ENCODE results near the gene CSTF1.
A peak's percentile ranks its signal among the peaks of the same experiment; 100 is the strongest.

The CSTF1 gene

DNA sequence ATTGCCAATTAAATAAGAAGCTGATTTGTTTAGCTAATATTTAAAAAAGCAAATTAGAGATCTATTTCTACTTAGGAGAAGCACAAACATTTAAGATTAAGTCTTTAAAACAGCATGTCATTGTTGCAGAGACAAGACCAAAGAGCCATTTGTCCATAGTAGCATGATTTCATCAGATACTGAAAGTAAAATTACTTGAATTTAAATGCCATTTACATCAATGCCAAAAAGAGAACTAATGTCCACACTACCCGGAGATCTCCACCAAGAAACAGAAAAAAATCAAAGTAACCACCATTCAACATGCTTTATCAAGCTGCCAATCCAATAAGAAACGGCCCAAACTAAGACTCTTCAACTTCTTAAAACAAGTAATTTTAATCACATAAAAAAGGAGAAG lies 16.1 kb upstream of the CSTF1 start:
- TF ChIP-seq ZNF8 (CRISPR knock-in tag; IDR thresholded peaks at IDR 0.05) = no peak
- no peak for TF ChIP-seq BACH2 (CRISPR knock-in tag; IDR thresholded peaks at IDR 0.05; ENCODE audit: borderline replicate concordance)
- TF ChIP-seq, protein P1, sequence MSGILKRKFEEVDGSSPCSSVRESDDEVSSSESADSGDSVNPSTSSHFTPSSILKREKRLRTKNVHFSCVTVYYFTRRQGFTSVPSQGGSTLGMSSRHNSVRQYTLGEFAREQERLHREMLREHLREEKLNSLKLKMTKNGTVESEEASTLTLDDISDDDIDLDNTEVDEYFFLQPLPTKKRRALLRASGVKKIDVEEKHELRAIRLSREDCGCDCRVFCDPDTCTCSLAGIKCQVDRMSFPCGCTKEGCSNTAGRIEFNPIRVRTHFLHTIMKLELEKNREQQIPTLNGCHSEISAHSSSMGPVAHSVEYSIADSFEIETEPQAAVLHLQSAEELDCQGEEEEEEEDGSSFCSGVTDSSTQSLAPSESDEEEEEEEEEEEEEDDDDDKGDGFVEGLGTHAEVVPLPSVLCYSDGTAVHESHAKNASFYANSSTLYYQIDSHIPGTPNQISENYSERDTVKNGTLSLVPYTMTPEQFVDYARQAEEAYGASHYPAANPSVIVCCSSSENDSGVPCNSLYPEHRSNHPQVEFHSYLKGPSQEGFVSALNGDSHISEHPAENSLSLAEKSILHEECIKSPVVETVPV (CRISPR knock-in tag; IDR thresholded peaks at IDR 0.05) = no peak
- no peak for TF ChIP-seq ESRRG (CRISPR knock-in tag; IDR thresholded peaks at IDR 0.05)
- no peak for TF ChIP-seq CSDC2 (CRISPR knock-in tag; IDR thresholded peaks at IDR 0.05)
- TF ChIP-seq ISL1 (CRISPR knock-in tag; IDR thresholded peaks at IDR 0.05) = no peak
- no peak for TF ChIP-seq ZC3H10 (CRISPR knock-in tag; IDR thresholded peaks at IDR 0.05)
- TF ChIP-seq, protein P2, sequence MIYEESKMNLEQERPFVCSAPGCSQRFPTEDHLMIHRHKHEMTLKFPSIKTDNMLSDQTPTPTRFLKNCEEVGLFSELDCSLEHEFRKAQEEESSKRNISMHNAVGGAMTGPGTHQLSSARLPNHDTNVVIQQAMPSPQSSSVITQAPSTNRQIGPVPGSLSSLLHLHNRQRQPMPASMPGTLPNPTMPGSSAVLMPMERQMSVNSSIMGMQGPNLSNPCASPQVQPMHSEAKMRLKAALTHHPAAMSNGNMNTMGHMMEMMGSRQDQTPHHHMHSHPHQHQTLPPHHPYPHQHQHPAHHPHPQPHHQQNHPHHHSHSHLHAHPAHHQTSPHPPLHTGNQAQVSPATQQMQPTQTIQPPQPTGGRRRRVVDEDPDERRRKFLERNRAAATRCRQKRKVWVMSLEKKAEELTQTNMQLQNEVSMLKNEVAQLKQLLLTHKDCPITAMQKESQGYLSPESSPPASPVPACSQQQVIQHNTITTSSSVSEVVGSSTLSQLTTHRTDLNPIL (CRISPR knock-in tag; IDR thresholded peaks at IDR 0.05; ENCODE audit: low read depth) = no peak
- no peak for TF ChIP-seq ZFP30 (CRISPR knock-in tag; IDR thresholded peaks at IDR 0.05)
- no peak for TF ChIP-seq TCF4 (CRISPR knock-in tag; IDR thresholded peaks at IDR 0.05; ENCODE audit: borderline replicate concordance)
- no peak for TF ChIP-seq RARB (CRISPR knock-in tag; IDR thresholded peaks at IDR 0.05)
- ATAC-seq = no peak

DNA sequence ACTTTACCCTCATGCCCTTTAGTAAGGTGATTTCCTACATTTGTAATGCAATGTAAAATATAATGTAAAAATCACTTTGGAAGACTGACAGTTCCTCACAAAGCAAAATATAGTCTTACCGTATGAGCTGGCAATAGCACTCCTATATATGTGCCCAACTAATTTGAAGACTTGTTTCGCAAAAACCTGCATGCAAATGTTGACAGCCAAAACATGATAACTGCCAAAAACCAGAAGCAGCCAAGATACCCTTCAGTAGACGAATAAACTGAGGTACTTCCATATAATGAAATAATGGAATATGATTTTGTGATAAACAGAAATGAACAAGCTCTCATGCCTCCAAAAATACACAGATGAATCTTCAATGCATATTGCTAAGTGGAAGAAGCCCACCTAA lies 14.1 kb upstream of the CSTF1 start:
- no peak for ATAC-seq

DNA sequence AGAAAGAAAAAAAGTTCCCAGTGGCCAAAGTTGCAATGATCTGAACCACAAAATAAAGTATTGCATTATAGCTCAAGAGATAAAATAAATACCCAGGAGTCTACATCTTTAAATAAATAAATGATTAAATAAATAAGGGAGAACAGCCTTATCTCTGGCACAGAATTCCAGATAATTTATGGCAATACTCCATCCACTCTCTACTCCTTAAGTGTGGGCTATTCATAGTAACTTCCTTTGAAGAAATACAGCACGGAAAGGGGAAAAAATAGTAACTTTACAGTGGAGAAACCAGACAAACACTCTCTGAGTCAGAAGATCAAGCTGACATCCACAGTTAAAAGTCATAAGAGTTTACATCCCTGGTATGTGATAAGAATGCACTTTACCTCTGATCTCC lies 12.1 kb upstream of the CSTF1 start:
- TF ChIP-seq ISL1 (CRISPR knock-in tag; IDR thresholded peaks at IDR 0.05) = peak; percentile 76
- TF ChIP-seq, protein P3, sequence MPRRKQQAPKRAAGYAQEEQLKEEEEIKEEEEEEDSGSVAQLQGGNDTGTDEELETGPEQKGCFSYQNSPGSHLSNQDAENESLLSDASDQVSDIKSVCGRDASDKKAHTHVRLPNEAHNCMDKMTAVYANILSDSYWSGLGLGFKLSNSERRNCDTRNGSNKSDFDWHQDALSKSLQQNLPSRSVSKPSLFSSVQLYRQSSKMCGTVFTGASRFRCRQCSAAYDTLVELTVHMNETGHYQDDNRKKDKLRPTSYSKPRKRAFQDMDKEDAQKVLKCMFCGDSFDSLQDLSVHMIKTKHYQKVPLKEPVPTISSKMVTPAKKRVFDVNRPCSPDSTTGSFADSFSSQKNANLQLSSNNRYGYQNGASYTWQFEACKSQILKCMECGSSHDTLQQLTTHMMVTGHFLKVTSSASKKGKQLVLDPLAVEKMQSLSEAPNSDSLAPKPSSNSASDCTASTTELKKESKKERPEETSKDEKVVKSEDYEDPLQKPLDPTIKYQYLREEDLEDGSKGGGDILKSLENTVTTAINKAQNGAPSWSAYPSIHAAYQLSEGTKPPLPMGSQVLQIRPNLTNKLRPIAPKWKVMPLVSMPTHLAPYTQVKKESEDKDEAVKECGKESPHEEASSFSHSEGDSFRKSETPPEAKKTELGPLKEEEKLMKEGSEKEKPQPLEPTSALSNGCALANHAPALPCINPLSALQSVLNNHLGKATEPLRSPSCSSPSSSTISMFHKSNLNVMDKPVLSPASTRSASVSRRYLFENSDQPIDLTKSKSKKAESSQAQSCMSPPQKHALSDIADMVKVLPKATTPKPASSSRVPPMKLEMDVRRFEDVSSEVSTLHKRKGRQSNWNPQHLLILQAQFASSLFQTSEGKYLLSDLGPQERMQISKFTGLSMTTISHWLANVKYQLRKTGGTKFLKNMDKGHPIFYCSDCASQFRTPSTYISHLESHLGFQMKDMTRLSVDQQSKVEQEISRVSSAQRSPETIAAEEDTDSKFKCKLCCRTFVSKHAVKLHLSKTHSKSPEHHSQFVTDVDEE (CRISPR knock-in tag; IDR thresholded peaks at IDR 0.05) = no peak

More for the DNA sequence above, 14.1 kb upstream of the CSTF1 start:
- TF ChIP-seq ZFP30 (CRISPR knock-in tag; IDR thresholded peaks at IDR 0.05) = no peak
- TF ChIP-seq, protein P3 (CRISPR knock-in tag; IDR thresholded peaks at IDR 0.05) = no peak
- TF ChIP-seq, protein P1 (CRISPR knock-in tag; IDR thresholded peaks at IDR 0.05) = no peak
- no peak for TF ChIP-seq PPARA (CRISPR knock-in tag; IDR thresholded peaks at IDR 0.05; ENCODE audit: borderline replicate concordance)
- no peak for TF ChIP-seq GLIS3 (CRISPR knock-in tag; IDR thresholded peaks at IDR 0.05)
- TF ChIP-seq OSR1 (CRISPR knock-in tag; IDR thresholded peaks at IDR 0.05) = no peak
- TF ChIP-seq ZNF70 (CRISPR knock-in tag; IDR thresholded peaks at IDR 0.05) = no peak
- TF ChIP-seq CSDC2 (CRISPR knock-in tag; IDR thresholded peaks at IDR 0.05) = no peak
- TF ChIP-seq ARNTL (CRISPR knock-in tag; IDR thresholded peaks at IDR 0.05; ENCODE audit: borderline replicate concordance, low read depth) = no peak
- TF ChIP-seq TOX (CRISPR knock-in tag; IDR thresholded peaks at IDR 0.05; ENCODE audit: borderline replicate concordance) = no peak
- no peak for TF ChIP-seq ZC3H10 (CRISPR knock-in tag; IDR thresholded peaks at IDR 0.05)
- TF ChIP-seq, protein P4, sequence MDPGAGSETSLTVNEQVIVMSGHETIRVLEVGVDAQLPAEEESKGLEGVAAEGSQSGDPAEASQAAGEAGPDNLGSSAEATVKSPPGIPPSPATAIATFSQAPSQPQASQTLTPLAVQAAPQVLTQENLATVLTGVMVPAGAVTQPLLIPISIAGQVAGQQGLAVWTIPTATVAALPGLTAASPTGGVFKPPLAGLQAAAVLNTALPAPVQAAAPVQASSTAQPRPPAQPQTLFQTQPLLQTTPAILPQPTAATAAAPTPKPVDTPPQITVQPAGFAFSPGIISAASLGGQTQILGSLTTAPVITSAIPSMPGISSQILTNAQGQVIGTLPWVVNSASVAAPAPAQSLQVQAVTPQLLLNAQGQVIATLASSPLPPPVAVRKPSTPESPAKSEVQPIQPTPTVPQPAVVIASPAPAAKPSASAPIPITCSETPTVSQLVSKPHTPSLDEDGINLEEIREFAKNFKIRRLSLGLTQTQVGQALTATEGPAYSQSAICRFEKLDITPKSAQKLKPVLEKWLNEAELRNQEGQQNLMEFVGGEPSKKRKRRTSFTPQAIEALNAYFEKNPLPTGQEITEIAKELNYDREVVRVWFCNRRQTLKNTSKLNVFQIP (CRISPR knock-in tag; IDR thresholded peaks at IDR 0.05; ENCODE audit: borderline replicate concordance, low read depth) = no peak
- no peak for TF ChIP-seq ZNF8 (CRISPR knock-in tag; IDR thresholded peaks at IDR 0.05)
- TF ChIP-seq ZNF565 (CRISPR knock-in tag; conservative IDR thresholded peaks at IDR 0.05; ENCODE audit: low read depth) = no peak
- TF ChIP-seq ZFP3 (CRISPR knock-in tag; IDR thresholded peaks at IDR 0.05) = no peak
- TF ChIP-seq BACH2 (CRISPR knock-in tag; IDR thresholded peaks at IDR 0.05; ENCODE audit: borderline replicate concordance) = no peak

More for the DNA sequence above, 12.1 kb upstream of the CSTF1 start:
- peak; percentile 84 for ATAC-seq
